ENCODE data around the gene ACADS.

The ACADS gene

GRCh38 chr12:120758798-120759590 is 33.4 kb downstream of the ACADS start:
- no peak for DNase-seq

DNA sequence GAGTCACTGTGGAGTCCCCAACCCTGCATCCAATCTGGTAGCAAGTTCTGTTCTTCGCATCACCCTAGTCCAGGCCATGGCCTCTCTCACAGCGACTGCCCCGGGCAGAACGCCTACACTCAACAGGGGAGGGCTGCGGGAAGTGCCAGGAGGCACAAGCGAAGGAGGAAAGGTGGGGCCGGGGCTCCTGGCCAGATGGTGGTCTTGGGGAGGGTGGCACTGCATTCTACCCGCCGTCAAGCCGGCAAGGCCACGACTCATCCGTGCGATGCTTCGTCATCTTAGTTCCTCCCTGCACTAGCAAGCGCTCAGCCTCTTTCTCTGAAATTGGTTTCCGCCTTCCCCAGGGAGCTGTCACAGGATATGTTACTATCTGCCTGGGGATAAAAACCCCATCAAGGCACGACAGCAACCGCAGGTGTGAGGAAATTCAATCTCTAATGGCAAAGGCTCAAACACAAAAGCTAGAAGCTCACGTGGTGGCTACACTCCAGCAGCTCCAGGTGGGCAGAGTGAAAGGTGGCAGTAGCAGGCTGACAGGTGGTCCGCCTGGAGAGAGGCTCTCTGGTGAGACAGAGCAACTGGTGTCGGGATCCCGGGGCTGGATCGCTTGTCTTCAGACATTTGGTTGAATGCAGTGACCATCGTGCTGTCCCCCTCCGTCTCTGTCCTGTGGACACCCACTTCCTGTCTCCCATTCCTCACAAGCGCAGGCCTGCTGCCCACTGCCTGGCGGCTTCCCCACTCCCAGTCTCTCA is 34.1 kb downstream of the ACADS start:
- DNase-seq: no peak

GRCh38 chr12:120760349-120761254 is 35.0 kb downstream of the ACADS start:
- DNase-seq: no peak

- no peak for DNase-seq
Observed at GRCh38 chr12:120761519-120761934, 35.9 kb downstream of the ACADS start.

DNA sequence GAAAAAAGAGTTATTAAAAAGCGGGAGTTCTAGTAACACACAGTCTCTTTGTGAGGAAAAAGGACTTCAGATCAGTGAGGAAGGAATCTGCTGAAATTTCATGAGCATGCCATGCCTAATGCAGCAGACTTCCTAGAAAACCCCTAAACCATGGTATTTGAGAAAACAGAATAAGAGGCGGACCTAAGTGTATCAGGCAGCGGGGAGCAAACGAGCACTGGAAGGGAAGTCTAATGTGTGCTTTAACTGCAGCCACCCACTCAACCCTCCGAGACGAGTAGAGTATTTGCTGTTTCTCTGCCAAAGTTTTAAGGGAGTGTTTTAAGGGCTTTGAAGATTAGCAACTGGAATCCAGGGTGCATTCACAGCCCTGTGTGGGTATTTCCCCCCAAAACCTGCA is 36.5 kb downstream of the ACADS start:
- DNase-seq: no peak

DNA sequence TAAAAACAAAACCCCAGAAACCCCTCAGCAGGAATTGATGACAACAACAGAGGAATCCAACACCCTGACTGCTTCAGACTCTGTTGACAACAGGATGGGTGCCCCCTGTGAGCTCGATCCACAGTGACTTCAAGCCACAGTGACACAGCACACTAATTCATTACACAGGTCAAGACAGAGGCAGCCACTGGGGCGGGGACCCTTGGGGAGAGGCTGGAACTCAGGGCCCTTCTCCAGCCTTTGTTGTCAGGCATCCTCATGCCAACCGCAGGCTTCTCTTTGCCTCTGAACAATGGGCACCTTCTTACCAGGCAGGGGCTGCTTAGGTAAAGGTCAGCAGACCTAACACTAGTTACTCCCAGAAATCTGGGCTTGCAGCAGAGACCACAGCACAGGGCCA is 37.6 kb downstream of the ACADS start:
- DNase-seq: no peak

- no peak for DNase-seq
Observed at GRCh38 chr12:120764816-120765215, 39.2 kb downstream of the ACADS start.

DNA sequence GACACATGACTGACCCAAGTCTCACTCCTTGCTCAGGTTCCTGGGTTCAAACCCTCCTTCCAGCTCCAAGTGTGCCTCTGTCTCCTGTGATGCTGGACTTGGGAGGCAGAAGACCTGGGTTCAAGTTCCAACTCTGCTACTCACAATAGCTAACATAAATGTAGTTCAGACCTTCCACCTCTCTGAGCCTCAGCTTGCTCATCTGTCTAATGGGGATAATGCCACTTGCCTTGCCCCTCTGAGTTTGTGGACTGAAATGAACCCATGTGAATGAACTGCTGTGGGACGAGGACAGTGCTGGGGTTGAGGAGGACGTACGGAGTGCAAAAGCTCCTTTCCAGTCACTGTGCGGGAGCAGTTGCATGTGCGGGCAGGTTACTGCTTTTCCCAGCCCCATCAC is 40.9 kb downstream of the ACADS start:
- DNase-seq: no peak

GRCh38 chr12:120767071-120768024 is 41.7 kb downstream of the ACADS start:
- DNase-seq: no peak

- no peak for DNase-seq
Observed at GRCh38 chr12:120771097-120771496, 45.5 kb downstream of the ACADS start.

GRCh38 chr12:120774169-120774916 is 48.7 kb downstream of the ACADS start:
- DNase-seq: no peak

DNA sequence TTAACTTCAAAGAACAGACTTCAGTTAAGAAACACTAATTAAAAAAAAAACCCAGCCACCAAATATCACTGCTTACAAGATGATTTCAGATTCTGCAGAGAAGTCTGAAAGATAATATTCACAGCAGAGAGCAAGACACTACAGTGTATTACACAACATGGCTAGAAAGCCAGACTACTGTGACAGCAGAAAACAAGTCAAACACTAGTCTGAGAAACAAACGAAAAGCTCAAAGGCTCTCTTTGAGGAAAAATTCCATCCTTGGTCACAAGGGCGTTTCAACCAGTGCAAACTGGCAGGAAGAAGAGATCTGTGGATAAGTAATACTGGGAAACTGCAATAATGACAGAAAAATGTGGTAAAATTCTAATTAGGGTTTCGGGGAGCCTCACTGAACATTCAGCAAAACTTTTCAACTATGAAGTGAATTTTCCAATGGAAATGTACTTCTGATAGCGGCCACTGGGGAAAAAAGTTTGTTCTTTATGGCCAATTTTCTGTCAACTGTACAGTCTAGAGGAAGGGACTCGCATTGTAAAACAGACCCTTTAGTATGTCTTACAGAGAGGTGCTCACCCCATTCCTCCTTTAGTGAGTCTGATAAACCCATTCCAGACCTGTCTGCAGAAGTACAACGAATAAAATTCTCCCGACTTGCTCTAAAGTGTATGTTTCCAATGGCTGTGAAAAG is 50.4 kb downstream of the ACADS start:
- no peak for DNase-seq

DNA sequence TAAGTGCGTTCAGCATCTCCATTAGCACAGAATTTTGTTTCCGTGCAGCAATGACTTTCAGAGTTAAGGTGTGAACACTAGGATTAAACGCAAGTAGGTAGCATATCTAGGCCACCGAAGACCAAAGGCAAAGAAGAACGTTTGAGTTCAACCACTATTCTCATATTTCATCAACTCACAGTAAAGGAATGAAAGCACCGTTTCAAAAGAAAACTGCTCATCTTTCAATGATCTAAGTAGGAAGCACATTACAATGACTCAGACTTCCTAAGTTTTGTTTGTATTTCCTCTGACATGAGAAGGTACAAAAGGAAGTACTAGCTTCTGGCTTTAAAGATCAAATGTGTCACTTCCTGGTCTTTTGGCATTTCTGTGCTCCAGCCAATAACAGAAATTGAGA is 57.6 kb downstream of the ACADS start:
- DNase-seq: no peak

DNA sequence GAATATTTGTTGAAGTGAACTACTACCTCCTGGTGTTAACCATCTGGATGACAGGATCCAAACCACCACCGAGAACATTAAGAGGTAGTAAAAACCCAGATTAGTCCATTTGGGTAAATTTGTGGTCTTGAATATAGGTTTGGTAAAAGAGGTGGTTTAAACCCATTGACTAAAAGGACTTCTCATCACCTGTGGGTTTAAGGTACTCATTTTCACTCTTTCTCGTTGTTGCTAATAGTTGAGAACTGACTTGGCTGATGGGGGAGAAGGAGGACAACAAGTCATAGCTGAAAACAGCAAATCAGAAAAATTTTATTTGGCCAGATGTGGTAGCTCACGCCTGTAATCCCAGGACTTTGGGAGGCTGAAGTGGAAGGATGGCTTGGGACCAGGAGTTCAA is 59.2 kb downstream of the ACADS start:
- DNase-seq: no peak

GRCh38 chr12:120787889-120788288 is 62.3 kb downstream of the ACADS start:
- no peak for DNase-seq
